Neutrophil (primary cell): ENCODE measurements around the gene SLC10A7.

Experiments
- H3K27ac ChIP-seq: fragments of 200-600 bp; sonication (generic); 2 replicates; pipeline ENCODE4 v1.5.1; 2016; ENCODE audit warnings: mild to moderate bottlenecking, moderate library complexity
- H3K27me3 ChIP-seq: fragments of 200-600 bp; sonication (generic); 2 replicates; pipeline ENCODE4 v1.6.0; 2016; ENCODE audit warnings: mild to moderate bottlenecking
- H3K36me3 ChIP-seq: fragments of 200-600 bp; sonication (generic); 2 replicates; pipeline ENCODE4 v1.5.1; 2017
- H3K4me1 ChIP-seq, 2 experiments: fragments of 200-600 bp in 1 of 2; sonication (generic) in 1 of 2; 1 replicate in 1 of 2; 2 replicates in 1 of 2; pipeline versions ENCODE4 v1.5.1 to v1.6.1; 2013 to 2016; ENCODE audit warnings: low read depth in 1 of 2, low read length in 1 of 2, mild to moderate bottlenecking in 1 of 2, moderate library complexity in 1 of 2; ENCODE audit not compliant: control insufficient read depth in 1 of 2, insufficient read depth in 1 of 2
- H3K4me3 ChIP-seq, 2 experiments: fragments of 200-600 bp in 1 of 2; sonication (generic) in 1 of 2; 1 replicate in 1 of 2; 2 replicates in 1 of 2; pipeline ENCODE4 v1.5.1; 2013 to 2016; ENCODE audit warnings: low read depth in 1 of 2, low read length in 1 of 2, mild to moderate bottlenecking in 1 of 2, moderate library complexity in 1 of 2
- H3K9me3 ChIP-seq: fragments of 200-600 bp; sonication (generic); 2 replicates; pipeline ENCODE4 v1.5.1; 2016
- CTCF ChIP-seq: fragments of 200-600 bp; sonication (generic); IDR thresholded peaks from 2 replicates; pipeline ENCODE4 v1.5.1; 2016; ENCODE audit warnings: antibody characterized with exemption

Gene SLC10A7

DNA sequence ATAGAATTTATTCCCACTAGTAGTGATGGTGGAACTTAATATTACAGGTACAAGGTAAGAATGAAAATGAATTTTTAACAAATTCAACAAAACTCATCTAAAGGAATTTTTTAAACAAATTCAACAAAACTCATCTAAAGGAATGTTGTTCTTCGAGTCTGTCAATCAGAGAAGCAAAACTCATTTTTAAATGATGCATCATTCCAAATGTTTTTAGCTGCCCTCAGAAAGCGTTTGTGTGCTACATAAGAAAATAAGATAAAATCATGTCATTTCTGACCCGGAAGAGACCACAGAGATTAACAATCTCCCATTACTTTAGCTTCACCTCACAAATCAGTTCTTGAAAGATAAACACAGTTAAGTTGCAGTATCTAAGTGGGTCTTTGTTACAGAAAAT lies 178.0 kb downstream of the SLC10A7 start:
- Histone ChIP-seq H3K4me3 (no peak overlapping the region), H3K27me3 (no peaks in the 10 kb centered on the region), H3K27ac (no peak overlapping the region), H3K36me3 (no peaks in the 10 kb centered on the region), H3K4me1 (no peaks in the 10 kb centered on the region), H3K9me3 (no peaks in the 10 kb centered on the region)
- TF ChIP-seq CTCF: no peak

DNA sequence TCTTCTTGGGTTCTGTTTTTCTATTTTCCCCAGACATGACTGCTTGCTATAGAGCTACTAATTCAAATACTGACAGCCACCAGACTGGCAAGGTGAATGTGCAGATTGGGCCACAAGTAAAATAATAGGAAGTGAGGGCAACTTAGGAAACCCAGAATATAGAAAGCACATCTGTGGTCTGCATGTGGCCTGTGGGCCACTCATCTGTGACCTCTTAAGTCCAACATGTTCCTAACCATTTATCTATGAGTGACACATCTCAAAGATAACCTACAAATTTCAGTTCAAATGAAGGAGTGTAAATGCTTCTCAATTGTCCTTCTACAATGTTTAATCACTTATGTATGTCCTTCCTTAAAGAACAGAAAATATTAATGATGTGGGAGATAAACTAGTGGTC lies 178.5 kb downstream of the SLC10A7 start:
- TF ChIP-seq CTCF: no peak
- Histone ChIP-seq H3K36me3 (no peaks in the 10 kb centered on the region), H3K4me1 (no peaks in the 10 kb centered on the region), H3K27me3 (no peaks in the 10 kb centered on the region), H3K4me3 (no peak overlapping the region), H3K9me3 (no peaks in the 10 kb centered on the region), H3K27ac (no peak overlapping the region)

DNA sequence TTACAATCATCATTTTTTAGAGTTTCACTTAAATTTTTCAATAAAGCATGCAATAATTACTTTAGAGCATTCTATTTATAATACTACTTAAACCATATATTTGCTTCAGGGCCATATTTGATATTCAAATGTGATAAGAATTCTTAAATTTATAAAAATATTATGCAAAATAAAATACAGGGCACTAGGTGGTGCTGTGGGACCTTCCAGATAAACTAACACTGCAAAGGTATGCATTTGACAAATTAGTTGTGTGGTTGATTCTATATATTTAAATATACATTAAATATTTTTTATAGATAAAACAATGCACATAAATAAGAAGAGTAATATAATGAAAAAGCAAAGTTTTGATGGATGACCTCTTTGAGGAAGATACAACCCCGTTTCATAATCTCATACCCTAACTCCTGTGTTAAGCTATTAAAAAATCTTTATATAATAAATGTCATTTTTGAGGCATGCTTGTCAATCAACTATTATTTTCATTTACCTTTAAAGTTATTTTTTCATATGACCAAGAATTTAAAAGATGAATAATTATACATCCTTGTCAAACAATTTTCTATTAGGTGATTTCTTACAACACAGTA lies 179.0 kb downstream of the SLC10A7 start:
- no peaks in the 10 kb centered on the region for H3K4me1 ChIP-seq
- no peaks in the 10 kb centered on the region for H3K36me3 ChIP-seq
- no peak for TF ChIP-seq CTCF
- H3K9me3 ChIP-seq: no peaks in the 10 kb centered on the region
- H3K27ac ChIP-seq: no peak overlapping the region
- H3K4me3 ChIP-seq: no peak overlapping the region
- no peaks in the 10 kb centered on the region for H3K27me3 ChIP-seq

DNA sequence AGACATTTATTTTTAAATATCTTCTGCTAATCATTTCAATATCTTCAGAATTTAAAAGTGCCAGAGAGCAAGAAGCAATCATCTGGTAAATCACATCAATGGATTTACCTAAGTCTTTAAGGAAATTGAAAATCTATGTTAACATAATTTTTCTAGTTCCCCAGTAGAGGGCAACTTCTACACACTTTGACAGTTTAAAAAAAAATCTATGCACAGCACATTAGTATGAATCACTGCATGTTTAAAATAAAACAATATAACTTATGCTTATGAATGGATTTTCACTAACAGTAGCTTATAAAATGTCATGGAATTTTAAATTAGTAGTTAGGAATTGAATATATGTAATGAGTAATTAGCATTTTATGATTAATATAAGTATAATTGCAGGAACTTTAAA lies 180.9 kb downstream of the SLC10A7 start:
- H3K27me3 ChIP-seq: no peaks in the 10 kb centered on the region
- H3K36me3 ChIP-seq: no peaks in the 10 kb centered on the region
- H3K9me3 ChIP-seq: no peaks in the 10 kb centered on the region
- no peak overlapping the region for H3K27ac ChIP-seq
- no peaks in the 10 kb centered on the region for H3K4me1 ChIP-seq
- TF ChIP-seq CTCF: no peak
- no peak overlapping the region for H3K4me3 ChIP-seq

DNA sequence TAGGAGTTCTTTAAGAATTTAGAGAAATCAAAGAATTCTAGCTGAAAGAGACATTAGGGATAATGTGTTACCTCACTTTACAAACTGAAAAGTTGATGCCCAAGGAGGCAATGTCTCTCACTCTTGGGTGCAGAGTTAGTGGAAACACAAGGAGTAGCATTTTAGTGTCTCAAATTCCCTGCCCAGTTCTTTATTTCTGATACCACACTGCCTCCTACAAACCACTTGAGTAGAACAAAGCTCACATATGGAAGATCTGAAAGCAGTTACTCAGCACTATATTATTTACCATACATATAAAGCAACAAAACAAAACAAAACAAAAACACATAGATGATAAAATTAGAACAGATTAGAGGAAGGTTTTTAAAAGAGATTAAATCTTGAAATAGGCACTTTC lies 183.2 kb downstream of the SLC10A7 start:
- no peaks in the 10 kb centered on the region for H3K4me1 ChIP-seq
- no peak overlapping the region for H3K27ac ChIP-seq
- H3K36me3 ChIP-seq: no peaks in the 10 kb centered on the region
- no peak overlapping the region for H3K4me3 ChIP-seq
- no peak for TF ChIP-seq CTCF
- H3K9me3 ChIP-seq: no peaks in the 10 kb centered on the region
- no peaks in the 10 kb centered on the region for H3K27me3 ChIP-seq

DNA sequence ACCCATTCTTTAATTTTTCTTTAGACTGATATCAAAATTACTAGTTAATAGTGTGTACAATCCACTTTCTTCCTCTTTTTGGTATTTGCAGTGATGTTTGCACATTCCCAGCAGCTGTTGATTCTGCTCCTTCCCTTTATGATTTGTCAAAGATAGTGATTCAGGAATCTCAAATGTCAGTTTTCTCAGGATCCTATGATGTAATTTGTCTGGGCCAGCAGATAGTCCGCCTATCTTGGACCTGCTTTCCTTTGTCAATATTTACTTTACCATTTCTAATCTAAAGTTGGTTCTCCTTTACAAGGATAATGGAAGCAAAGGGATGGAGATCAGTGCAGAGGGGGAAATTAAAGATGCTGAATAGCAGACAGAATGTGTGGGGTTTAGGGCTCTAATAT lies 185.3 kb downstream of the SLC10A7 start:
- Histone ChIP-seq H3K4me1 (no peaks in the 10 kb centered on the region), H3K27ac (no peak overlapping the region), H3K27me3 (no peaks in the 10 kb centered on the region), H3K36me3 (no peaks in the 10 kb centered on the region), H3K9me3 (no peaks in the 10 kb centered on the region), H3K4me3 (no peak overlapping the region)
- no peak for TF ChIP-seq CTCF
